IMR-90 (cell line): ENCODE results near the gene MLLT10. TPM values are rescaled to one million over a fixed set of nuclear protein-coding genes. Genes with fewer than 3 reads are reported as not detected.

Experiments
- ATAC-seq: fragments of 200-7000 bp; cut with Tn5 transposase; 2 replicates; pipeline ENCODE4 v1.9.1; 2020; ENCODE audit warnings: low read depth, mild to moderate bottlenecking, moderate library complexity
- BruUV-seq: library from RNA; stranded (reverse); fragments of 400-500 nt; replicated peaks from 2 replicates; lab custom pipeline; 2021; lab: Mats Ljungman, UMichigan
- CTCF ChIA-PET: fragments of 300-600 bp; formaldehyde crosslinking; extraction: SDS; loops from one replicate; lab custom pipeline; 2021; ENCODE audit warnings: antibody characterized with exemption; lab: Yijun Ruan, JAX
- POLR2A ChIA-PET: fragments of 300-600 bp; sonication (Branson Sonifier 250); formaldehyde crosslinking; loops from one replicate; lab custom pipeline; 2022; ENCODE audit warnings: antibody characterized with exemption; ENCODE audit not compliant: unreplicated experiment; lab: Charles Lee
- DNase-seq: peaks from one replicate; pipeline ENCODE4 v3.0.0; 2013
- H2AFZ ChIP-seq: replicated peaks from 2 replicates; pipeline ENCODE3; 2013; ENCODE audit warnings: low read length, mild to moderate bottlenecking; ENCODE audit not compliant: poor library complexity
- H2AK5ac ChIP-seq: 2 replicates; pipeline ENCODE4 v1.6.1; 2013; ENCODE audit warnings: low read depth, low read length, inconsistent platforms
- H2AK9ac ChIP-seq: replicated peaks from 2 replicates; pipeline ENCODE3; 2013; ENCODE audit warnings: mild to moderate bottlenecking, low read depth, low read length, moderate library complexity; ENCODE audit not compliant: poor library complexity
- H2BK120ac ChIP-seq: 2 replicates; pipeline ENCODE4 v1.6.1; 2013; ENCODE audit warnings: low read depth, low read length, inconsistent platforms
- H2BK15ac ChIP-seq: 3 replicates; pipeline ENCODE4 v1.6.1; 2013; ENCODE audit warnings: low read depth, low read length, inconsistent platforms
- H2BK20ac ChIP-seq: 2 replicates; pipeline ENCODE4 v1.6.1; 2013; ENCODE audit warnings: low read depth, mild to moderate bottlenecking, inconsistent platforms, low read length, moderate library complexity
- H2BK5ac ChIP-seq: 2 replicates; pipeline ENCODE4 v1.6.1; 2013; ENCODE audit warnings: mild to moderate bottlenecking, low read depth, low read length, inconsistent platforms; ENCODE audit not compliant: poor library complexity, severe bottlenecking
- H3K14ac ChIP-seq: replicated peaks from 2 replicates; pipeline ENCODE4 v1.6.1; 2013; ENCODE audit warnings: low read depth, low read length, inconsistent platforms
- H3K18ac ChIP-seq: 2 replicates; pipeline ENCODE4 v1.6.1; 2013; ENCODE audit warnings: low read depth, low read length, control low read depth
- H3K23ac ChIP-seq: 2 replicates; pipeline ENCODE4 v1.6.1; 2013; ENCODE audit warnings: low read depth, low read length, inconsistent platforms
- H3K27ac ChIP-seq: 2 replicates; pipeline ENCODE4 v1.5.1; 2013; ENCODE audit warnings: mild to moderate bottlenecking, control low read depth, low read length; ENCODE audit not compliant: insufficient read depth
- H3K27me3 ChIP-seq: 2 replicates; pipeline ENCODE4 v1.6.1; 2013; ENCODE audit warnings: low read length; ENCODE audit not compliant: control insufficient read depth, insufficient read depth
- H3K36me3 ChIP-seq: 2 replicates; pipeline ENCODE4 v1.6.1; 2013; ENCODE audit warnings: low read length, mixed read lengths; ENCODE audit not compliant: control insufficient read depth, insufficient read depth
- H3K4ac ChIP-seq: 2 replicates; pipeline ENCODE4 v1.6.1; 2013; ENCODE audit warnings: low read depth, low read length, inconsistent platforms
- H3K4me1 ChIP-seq: 2 replicates; pipeline ENCODE4 v1.6.1; 2013; ENCODE audit warnings: low read length, mixed read lengths; ENCODE audit not compliant: control insufficient read depth, insufficient read depth
- H3K4me2 ChIP-seq: 2 replicates; pipeline ENCODE4 v1.6.1; 2013; ENCODE audit warnings: low read depth, mild to moderate bottlenecking, control low read depth, low read length, moderate library complexity
- H3K4me3 ChIP-seq: 2 replicates; pipeline ENCODE4 v1.5.1; 2013; ENCODE audit warnings: low read depth, mild to moderate bottlenecking, control low read depth, low read length, moderate library complexity; ENCODE audit not compliant: insufficient read depth
- H3K56ac ChIP-seq: 2 replicates; pipeline ENCODE4 v1.6.1; 2013; ENCODE audit warnings: low read length, inconsistent platforms; ENCODE audit not compliant: insufficient read depth; ENCODE audit errors: extremely low read depth
- H3K79me1 ChIP-seq, 2 experiments: 2 replicates each; pipeline ENCODE4 v1.6.1; 2013; ENCODE audit warnings: low read length in 2 of 2, inconsistent platforms in 1 of 2, low read depth in 1 of 2
- H3K9ac ChIP-seq: 2 replicates; pipeline ENCODE4 v1.6.1; 2013; ENCODE audit warnings: low read depth, low read length, control low read depth
- H3K9me1 ChIP-seq: 2 replicates; pipeline ENCODE4 v1.6.1; 2013; ENCODE audit warnings: low read length, inconsistent platforms; ENCODE audit not compliant: insufficient read depth
- H3K9me3 ChIP-seq: 2 replicates; pipeline ENCODE4 v1.6.1; 2013; ENCODE audit warnings: low read length; ENCODE audit not compliant: control insufficient read depth, insufficient read depth
- H4K20me1 ChIP-seq: 2 replicates; pipeline ENCODE4 v1.6.1; 2013; ENCODE audit warnings: low read length, inconsistent platforms; ENCODE audit not compliant: insufficient read depth
- H4K5ac ChIP-seq: 2 replicates; pipeline ENCODE4 v1.6.1; 2013; ENCODE audit warnings: mild to moderate bottlenecking, low read depth, low read length, control low read depth
- H4K8ac ChIP-seq, 2 experiments: 2 replicates each; pipeline ENCODE4 v1.6.1; 2013; ENCODE audit warnings: low read depth in 2 of 2, low read length in 2 of 2, control low read depth in 1 of 2, inconsistent platforms in 1 of 2
- H4K91ac ChIP-seq: 2 replicates; pipeline ENCODE4 v1.6.1; 2013; ENCODE audit warnings: low read depth, low read length, inconsistent platforms; ENCODE audit not compliant: insufficient read depth
- CEBPB ChIP-seq: IDR thresholded peaks from 2 replicates; pipeline ENCODE4 v1.6.1; 2012; ENCODE audit warnings: low read depth, low read length, improper control_type of control experiment
- CTCF ChIP-seq: conservative IDR thresholded peaks from 2 replicates; pipeline ENCODE4 v1.5.1; 2012; ENCODE audit warnings: mild to moderate bottlenecking, low read depth, low read length, improper control_type of control experiment
- ELK1 ChIP-seq: fragments of 150-350 bp; IDR thresholded peaks from 2 replicates; pipeline ENCODE4 v1.6.1; 2016; ENCODE audit warnings: low read depth, mild to moderate bottlenecking, low read length, moderate library complexity, borderline replicate concordance
- FOS ChIP-seq: fragments of 150-350 bp; IDR thresholded peaks from 2 replicates; pipeline ENCODE4 v1.6.1; 2016; ENCODE audit warnings: low read depth, low read length
- MAZ ChIP-seq: IDR thresholded peaks from 2 replicates; pipeline ENCODE4 v1.6.1; 2012; ENCODE audit warnings: low read depth, mild to moderate bottlenecking, low read length, improper control_type of control experiment, moderate library complexity, borderline replicate concordance
- RAD21 ChIP-seq: IDR thresholded peaks from 2 replicates; pipeline ENCODE4 v1.6.1; 2012; ENCODE audit warnings: low read length, improper control_type of control experiment
- RCOR1 ChIP-seq: IDR thresholded peaks from 2 replicates; pipeline ENCODE4 v1.6.1; 2012; ENCODE audit warnings: mild to moderate bottlenecking, low read length, improper control_type of control experiment; ENCODE audit not compliant: insufficient replicate concordance
- SMC3 ChIP-seq: fragments of 150-350 bp; IDR thresholded peaks from 2 replicates; pipeline ENCODE4 v1.6.1; 2016; ENCODE audit warnings: low read depth, mild to moderate bottlenecking, antibody characterized with exemption, low read length, moderate library complexity
- USF2 ChIP-seq: fragments of 150-350 bp; IDR thresholded peaks from 2 replicates; pipeline ENCODE4 v1.6.1; 2017; ENCODE audit warnings: mild to moderate bottlenecking, antibody characterized with exemption, low read length, low read depth
- WGBS, 2 experiments: methylation state at CpG; one replicate each; pipeline versions ENCODE4 v1.1.5 to v1.1.7; 2013; ENCODE audit warnings: missing lambda C conversion rate in 2 of 2; ENCODE audit not compliant: insufficient read length in 1 of 2; ENCODE audit errors: extremely low coverage in 2 of 2; 5-methylcytosine and 5-hydroxymethylcytosine counted together
- dilution Hi-C: fragments of 300-500 bp; cut with HindIII; formaldehyde crosslinking; loops from one replicate; pipeline ENCODE4 v1.14.3; 2018; ENCODE audit warnings: low sequenced_read_pairs; ENCODE audit not compliant: unreplicated experiment
- in situ Hi-C: fragments of 300-500 bp; cut with MboI; formaldehyde crosslinking; loops from 3 replicates; pipeline ENCODE4 v1.14.3; 2019; ENCODE audit warnings: low sequenced_read_pairs, inconsistent platforms, mixed read lengths
- intact Hi-C: fragments of 100-400 bp; cut with micrococcal nuclease; formaldehyde crosslinking; loops from 2 replicates; pipeline ENCODE4 v1.10.0; 2022
- polyA plus RNA-seq, 3 experiments: library from polyadenylated mRNA; depleted of rRNA; stranded (reverse); fragments of >200 nt; gene quantifications; 2 replicates each; pipeline ENCODE4 v1.2.3, GENCODE V29; 2012; ENCODE audit warnings: low replicate concordance in 1 of 3
- total RNA-seq: library from RNA; depleted of rRNA; stranded (reverse); fragments of >200 nt; gene quantifications from 2 replicates; pipeline ENCODE4 v1.2.3, GENCODE V29; 2012

MLLT10 gene
- total and polyA plus RNA-seq, 2 of the 4 experiments (the other 2 are of a cell fraction): 22.5 to 29.0 TPM

- H3K14ac ChIP-seq: no peak overlapping the region
- no peak overlapping the region for H3K9ac ChIP-seq
- H2BK20ac ChIP-seq: no peak overlapping the region
- ATAC-seq: no peak
- no peak overlapping the region for H2BK120ac ChIP-seq
- H3K23ac ChIP-seq: no peak overlapping the region
- H2BK5ac ChIP-seq: no peak overlapping the region
- H4K8ac ChIP-seq: no peak overlapping the region
- no peak overlapping the region for H4K91ac ChIP-seq
- no peak overlapping the region for H3K4me3 ChIP-seq
- H2AFZ ChIP-seq: no peak overlapping the region
- H3K36me3 ChIP-seq: no peaks in the 10 kb centered on the region
- no peak overlapping the region for H3K56ac ChIP-seq
- H2AK9ac ChIP-seq: no peak overlapping the region
- H4K5ac ChIP-seq: no peak overlapping the region
- in situ Hi-C loops: loop anchor here (5.0 to 25.0 kb wide), 5 partner anchors 38 to 1488 kb away; no protein-coding TSS in a partner anchor
- no TSS peak for BruUV-seq
- no peak for DNase-seq
- H2AK5ac ChIP-seq: no peak overlapping the region
- no peaks in the 10 kb centered on the region for H3K9me1 ChIP-seq
- intact Hi-C loops: loop anchor here (5.0 kb wide), 2 partner anchors 503 to 818 kb away; partner anchors contain the start of genes COMMD3 and DNAJC1
- ChIA-PET CTCF (interaction anchor here (0.7 kb wide), 1 partner anchor 233 kb away, joined by 3 read pairs; no protein-coding TSS in a partner anchor), POLR2A (no interaction called here)
- peaks cover 3% of the 10 kb centered on the region; the same call in 1 of the 2 replicates for H3K4me1 ChIP-seq
- H3K18ac ChIP-seq: no peak overlapping the region
- dilution Hi-C loops: no loop called here
- no peaks in the 10 kb centered on the region for H3K79me1 ChIP-seq
- H3K4ac ChIP-seq: no peak overlapping the region
- H3K27me3 ChIP-seq: peaks cover 5% of the 10 kb centered on the region
- H3K27ac ChIP-seq: no peak overlapping the region
- no CpG with 5 or more reads among the region's 8 CpGs for WGBS, 2 experiments
- H3K9me3 ChIP-seq: no peaks in the 10 kb centered on the region
- TF ChIP-seq RCOR1 (no peak), RAD21 (no peak), MAZ (no peak), ELK1 (no peak), CTCF (no peak), CEBPB (no peak), USF2 (no peak), SMC3 (no peak), FOS (no peak)
- H4K20me1 ChIP-seq: no peaks in the 10 kb centered on the region
- no peak overlapping the region for H2BK15ac ChIP-seq
- H3K4me2 ChIP-seq: no peak overlapping the region
Measured at GRCh38 chr10:21498986-21499385, 35.0 kb upstream of the MLLT10 start.
